BLaER1 treated with 17β-estradiol and CSF1 and Interleukin-3, amounts not matched to agents 10 nM and 100 nM (cell line): ENCODE data around the gene WDFY2.

Experiments used
- H3K27ac ChIP-seq, 11 experiments: shearing (Covaris generic); formaldehyde crosslinking; 2 replicates each; pipeline ENCODE4 v1.8.1; 2022
- H3K27me3 ChIP-seq, 11 experiments: shearing (Covaris generic); formaldehyde crosslinking; 2 replicates each; pipeline ENCODE4 v1.8.1; 2022
- H3K36me3 ChIP-seq, 11 experiments: shearing (Covaris generic); formaldehyde crosslinking; 2 replicates each; pipeline ENCODE4 v1.8.1; 2022
- H3K4me1 ChIP-seq, 10 experiments: shearing (Covaris generic); formaldehyde crosslinking; 2 replicates each; pipeline ENCODE4 v1.8.1; 2022
- H3K4me2 ChIP-seq, 11 experiments: shearing (Covaris generic); formaldehyde crosslinking; 2 replicates each; pipeline ENCODE4 v1.8.1; 2022
- H3K4me3 ChIP-seq, 10 experiments: shearing (Covaris generic); formaldehyde crosslinking; 2 replicates each; pipeline ENCODE4 v1.8.1; 2022
- H3K9ac ChIP-seq, 11 experiments: shearing (Covaris generic); formaldehyde crosslinking; 2 replicates each; pipeline ENCODE4 v1.8.1; 2022
- H3K9me3 ChIP-seq, 11 experiments: shearing (Covaris generic); formaldehyde crosslinking; replicated peaks in 1 of 11; 2 replicates each; pipeline ENCODE4 v1.8.1; 2022
- H4K20me1 ChIP-seq, 11 experiments: shearing (Covaris generic); formaldehyde crosslinking; 2 replicates each; pipeline ENCODE4 v1.8.1; 2022
- Cebpa-rat ChIP-seq, 11 experiments: shearing (Covaris generic); IDR thresholded peaks; 2 replicates each; pipeline ENCODE4 v1.8.1; 2022

The WDFY2 gene

DNA sequence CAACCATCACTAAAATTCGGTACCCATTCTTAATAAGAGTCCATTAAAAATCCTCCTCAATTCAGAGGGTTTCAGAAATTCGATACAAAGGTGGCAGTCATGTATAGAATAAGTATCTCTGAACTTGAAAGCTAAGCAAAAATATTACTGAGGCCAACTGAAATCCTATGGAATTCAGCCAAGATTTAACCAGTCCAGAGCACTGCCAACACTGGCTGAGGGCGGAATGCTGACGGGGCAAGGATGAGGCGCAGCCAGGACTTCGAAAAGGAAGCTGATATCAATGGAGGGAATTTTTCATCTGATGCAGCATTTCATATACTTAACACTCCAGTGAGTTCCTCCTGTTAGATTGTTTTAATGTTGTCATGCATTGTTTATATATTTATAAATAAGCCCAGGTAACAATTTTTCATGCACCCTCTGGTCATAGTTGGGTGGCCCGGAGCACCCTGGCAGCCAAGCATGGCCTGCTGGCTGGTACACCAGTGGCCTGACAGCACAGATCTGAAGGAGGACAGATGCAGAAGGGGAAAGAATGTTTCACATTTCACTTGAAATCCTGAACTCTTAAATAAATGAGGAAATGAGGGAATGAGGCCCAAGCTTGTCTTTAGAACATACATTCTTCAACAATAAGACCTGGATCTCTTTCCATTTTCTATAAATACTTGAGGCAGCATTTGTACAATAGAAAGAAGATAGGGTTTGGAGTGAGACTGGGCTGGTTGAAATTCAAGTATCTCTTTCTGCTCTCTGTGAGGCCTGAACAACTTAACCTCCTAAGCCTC, 41.5 kb downstream of the WDFY2 start:
- TF ChIP-seq Cebpa-rat (IDR thresholded peaks at IDR 0.05): no peak
- peaks cover 7 to 64% (median 11%) of the 10 kb centered on the region in 10 experiments; a peak in 16 of 20 replicates for H3K4me1 ChIP-seq
- peaks cover 0 to 18% (median 7%) of the 10 kb centered on the region in 11 experiments; a peak in 9 of 22 replicates for H3K9me3 ChIP-seq
- H3K27me3 ChIP-seq: no peaks in the 10 kb centered on the region
- peaks cover 4 to 96% (median 43%) of the 10 kb centered on the region in 11 experiments; a peak in 16 of 22 replicates for H4K20me1 ChIP-seq
- peak overlapping the region in 3 of 11 experiments; percentile 59 to 69 (median 66); a peak in 6 of 22 replicates for H3K4me2 ChIP-seq
- H3K9ac ChIP-seq: peak overlapping the region in 2 of 11 experiments; percentile 2 to 19; a peak in 1 of 22 replicates
- H3K27ac ChIP-seq: peak overlapping the region in 2 of 11 experiments; percentile 14 to 20; a peak in 2 of 22 replicates
- peaks cover 0 to 17% (median 0%) of the 10 kb centered on the region in 11 experiments; a peak in 7 of 22 replicates for H3K36me3 ChIP-seq
- no peak overlapping the region for H3K4me3 ChIP-seq

DNA sequence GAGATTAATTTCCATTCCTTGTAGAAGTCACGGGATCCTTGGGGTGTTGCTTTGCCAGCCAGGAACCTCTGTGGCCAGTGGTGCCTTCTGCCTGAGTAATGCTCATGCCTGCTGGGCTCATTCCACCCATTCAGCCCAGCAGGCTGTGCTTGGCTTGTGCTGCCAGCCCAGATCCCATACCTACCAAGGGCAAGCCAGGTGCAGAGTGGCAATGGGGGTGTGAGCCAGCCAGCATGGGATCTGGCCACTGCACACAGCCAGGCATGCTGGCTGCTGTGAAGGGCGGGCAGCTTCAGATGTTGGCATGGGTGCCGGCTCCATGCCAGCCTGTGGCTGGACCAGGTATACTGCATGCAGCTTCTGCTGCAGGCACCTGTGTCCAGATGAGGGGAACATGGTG, 42.5 kb downstream of the WDFY2 start:
- Histone ChIP-seq H3K4me2 (peak overlapping the region in 2 of 11 experiments; percentile 66 to 69; a peak in 4 of 22 replicates), H4K20me1 (peaks cover 4 to 93% (median 38%) of the 10 kb centered on the region in 11 experiments; a peak in 16 of 22 replicates), H3K4me3 (no peak overlapping the region), H3K27ac (no peak overlapping the region), H3K9me3 (peaks cover 0 to 18% (median 7%) of the 10 kb centered on the region in 11 experiments; a peak in 9 of 22 replicates), H3K36me3 (peaks cover 0 to 17% (median 0%) of the 10 kb centered on the region in 11 experiments; a peak in 7 of 22 replicates), H3K4me1 (peaks cover 7 to 71% (median 11%) of the 10 kb centered on the region in 10 experiments; a peak in 16 of 20 replicates), H3K27me3 (no peaks in the 10 kb centered on the region), H3K9ac (no peak overlapping the region)
- TF ChIP-seq Cebpa-rat (IDR thresholded peaks at IDR 0.05): no peak

DNA sequence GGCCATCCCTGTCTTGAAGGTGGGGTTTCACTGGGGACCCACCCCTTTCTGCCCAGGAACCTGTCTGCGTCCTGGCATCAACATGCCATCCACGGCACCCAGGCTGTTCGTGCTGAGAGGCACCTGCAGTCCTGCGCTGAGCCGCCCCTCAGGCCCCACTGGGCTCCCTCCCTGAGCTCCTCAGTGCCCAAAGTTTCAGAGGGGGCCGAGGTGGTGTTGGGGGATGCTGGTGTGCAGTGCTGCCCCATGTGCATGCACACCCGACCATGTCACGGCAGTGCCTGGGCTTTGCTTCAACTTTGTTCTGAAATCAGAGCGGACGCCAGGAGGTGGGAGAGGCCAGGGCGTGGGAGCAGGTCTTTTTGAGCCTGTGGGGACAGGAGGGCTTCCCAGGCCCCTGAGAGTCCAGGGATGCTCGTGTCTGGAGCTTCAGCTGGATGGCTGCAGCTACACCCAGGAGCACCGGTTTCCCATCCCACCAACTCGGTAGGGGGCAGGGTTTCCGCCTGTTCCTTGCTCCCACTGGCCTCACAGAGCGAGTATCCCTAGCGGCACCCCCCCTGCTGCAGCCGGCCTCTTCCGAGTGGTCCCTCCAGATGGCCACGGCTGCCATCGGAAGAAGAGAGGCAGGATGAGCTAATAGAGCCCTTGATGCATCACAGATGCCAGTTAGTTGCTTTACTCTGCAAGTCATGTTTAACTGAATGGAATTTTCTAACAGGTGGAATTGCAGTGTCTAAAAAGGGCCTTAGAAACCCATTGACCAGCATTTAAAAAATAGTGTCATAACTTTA, 44.0 kb downstream of the WDFY2 start:
- Histone ChIP-seq H3K4me2 (no peak overlapping the region), H3K4me3 (no peak overlapping the region), H3K9ac (no peak overlapping the region), H3K4me1 (peaks cover 3 to 81% (median 7%) of the 10 kb centered on the region in 10 experiments; a peak in 16 of 20 replicates), H3K9me3 (peaks cover 0 to 18% (median 7%) of the 10 kb centered on the region in 11 experiments; a peak in 9 of 22 replicates), H4K20me1 (peaks cover 6 to 94% (median 41%) of the 10 kb centered on the region in 11 experiments; a peak in 16 of 22 replicates), H3K27me3 (no peaks in the 10 kb centered on the region), H3K27ac (no peak overlapping the region), H3K36me3 (peaks cover 0 to 17% (median 0%) of the 10 kb centered on the region in 11 experiments; a peak in 7 of 22 replicates)
- no peak for TF ChIP-seq Cebpa-rat (IDR thresholded peaks at IDR 0.05)

DNA sequence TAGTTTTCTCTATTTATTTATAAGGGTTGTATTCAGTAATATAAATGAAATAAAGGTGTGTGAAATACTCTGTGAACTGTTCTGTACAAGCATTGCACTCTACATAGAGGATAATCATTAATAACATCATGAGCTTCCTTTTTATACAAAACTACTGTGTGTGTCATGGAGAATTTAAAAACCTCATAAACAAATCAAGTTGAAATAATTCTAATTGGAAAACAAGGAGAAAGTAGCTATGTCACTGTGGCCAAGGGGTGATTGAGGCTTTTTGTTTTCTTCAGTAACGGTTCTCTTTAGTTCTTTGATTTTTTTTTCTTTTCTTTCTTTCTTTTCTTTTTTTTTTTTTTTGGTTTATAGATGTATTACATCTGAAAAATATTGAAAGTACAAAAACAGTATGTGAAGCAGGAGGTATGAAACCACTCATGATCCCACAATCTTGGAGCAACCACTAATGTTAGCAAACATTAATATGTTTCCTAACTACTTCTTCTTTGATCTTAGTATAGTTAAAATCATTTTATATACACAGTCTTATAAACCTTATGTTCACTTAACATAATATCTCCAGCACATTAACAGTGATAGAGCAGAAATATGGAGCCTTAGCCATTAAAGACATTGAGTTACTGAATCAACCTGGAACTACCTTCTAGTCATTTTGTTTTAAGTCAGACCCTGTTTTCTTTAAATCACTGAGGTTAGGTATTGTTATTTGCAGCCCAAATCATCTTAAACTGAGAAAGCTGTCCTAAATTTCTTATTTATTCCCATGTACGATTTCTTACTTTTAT, 45.4 kb downstream of the WDFY2 start:
- Histone ChIP-seq H3K4me3 (no peak overlapping the region), H3K4me1 (peaks cover 0 to 71% (median 0%) of the 10 kb centered on the region in 10 experiments; a peak in 8 of 20 replicates), H3K9ac (no peak overlapping the region), H3K9me3 (peaks cover 0 to 18% (median 7%) of the 10 kb centered on the region in 11 experiments; a peak in 9 of 22 replicates), H3K36me3 (peaks cover 0 to 17% (median 0%) of the 10 kb centered on the region in 11 experiments; a peak in 7 of 22 replicates), H3K27ac (no peak overlapping the region), H3K27me3 (no peaks in the 10 kb centered on the region), H3K4me2 (no peak overlapping the region), H4K20me1 (peaks cover 5 to 94% (median 36%) of the 10 kb centered on the region in 11 experiments; a peak in 16 of 22 replicates)
- no peak for TF ChIP-seq Cebpa-rat (IDR thresholded peaks at IDR 0.05)

DNA sequence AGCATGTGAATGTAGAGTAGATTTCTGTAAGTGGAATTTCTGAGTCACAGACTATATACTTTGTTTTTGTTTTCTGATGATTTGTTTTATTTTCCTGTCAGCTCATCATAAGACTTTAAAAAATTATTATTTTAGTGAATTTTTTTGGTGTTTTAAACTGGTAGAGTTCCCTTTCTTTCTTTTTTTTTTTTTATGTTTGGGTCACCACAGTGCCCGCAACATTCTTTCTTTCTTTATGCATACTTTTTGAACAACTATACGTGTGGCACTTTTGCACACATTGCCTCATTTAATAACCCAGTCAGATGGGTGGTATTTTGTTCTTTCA, 46.0 kb downstream of the WDFY2 start:
- Histone ChIP-seq H3K27me3 (no peaks in the 10 kb centered on the region), H3K36me3 (peaks cover 0 to 17% (median 0%) of the 10 kb centered on the region in 11 experiments; a peak in 7 of 22 replicates), H3K4me3 (no peak overlapping the region), H3K9me3 (peaks cover 0 to 18% (median 7%) of the 10 kb centered on the region in 11 experiments; a peak in 9 of 22 replicates), H3K9ac (no peak overlapping the region), H3K4me1 (peaks cover 0 to 71% (median 2%) of the 10 kb centered on the region in 10 experiments; a peak in 10 of 20 replicates), H3K4me2 (no peak overlapping the region), H4K20me1 (peaks cover 5 to 94% (median 33%) of the 10 kb centered on the region in 11 experiments; a peak in 15 of 22 replicates), H3K27ac (no peak overlapping the region)
- TF ChIP-seq Cebpa-rat (IDR thresholded peaks at IDR 0.05): no peak

DNA sequence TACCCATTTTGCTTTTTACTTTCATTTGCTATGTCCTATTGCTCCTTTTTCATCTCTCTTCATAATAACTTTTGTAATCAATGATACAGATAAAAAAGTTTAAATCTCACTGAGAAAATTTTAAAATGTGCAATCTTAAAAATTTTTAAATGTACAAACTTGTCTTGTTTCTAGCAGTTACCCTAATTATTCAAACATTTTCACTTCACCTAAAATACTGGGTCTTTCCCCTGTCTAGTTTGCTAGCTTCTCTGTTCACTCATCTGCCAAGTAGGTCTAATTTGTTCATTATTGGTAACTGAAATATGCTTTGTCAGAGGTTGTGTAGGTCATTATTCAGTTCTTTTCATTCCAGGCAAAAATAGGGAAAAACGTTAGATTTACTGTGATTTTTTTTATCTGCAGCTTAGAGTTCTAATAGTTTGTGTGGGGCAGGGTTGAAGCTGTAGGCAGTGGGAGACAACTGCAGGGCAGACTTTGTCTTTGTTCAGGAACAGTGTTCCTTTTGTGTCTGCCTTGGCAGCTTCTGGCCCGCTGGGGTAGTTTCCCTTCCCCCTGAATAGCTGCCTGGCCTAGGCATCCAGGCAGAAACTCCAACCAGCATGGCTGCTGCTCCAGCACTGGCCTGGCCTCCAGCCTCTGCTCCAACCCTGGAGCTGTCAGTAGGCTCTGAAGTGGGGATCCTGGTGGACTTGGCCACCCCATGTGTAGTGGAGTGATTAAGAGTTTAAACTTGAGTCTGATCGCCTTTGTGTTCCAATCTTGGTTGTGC, 48.5 kb downstream of the WDFY2 start:
- Histone ChIP-seq H3K36me3 (peaks cover 0 to 7% (median 0%) of the 10 kb centered on the region in 11 experiments; a peak in 2 of 22 replicates), H3K4me2 (peak overlapping the region in 3 of 11 experiments; percentile 8 to 51 (median 39); a peak in 5 of 22 replicates), H3K27ac (no peak overlapping the region), H3K4me1 (peaks cover 0 to 54% (median 3%) of the 10 kb centered on the region in 10 experiments; a peak in 10 of 20 replicates), H3K9me3 (peaks cover 0 to 8% (median 3%) of the 10 kb centered on the region in 11 experiments; a peak in 9 of 22 replicates), H3K4me3 (no peak overlapping the region), H3K27me3 (no peaks in the 10 kb centered on the region), H3K9ac (no peak overlapping the region), H4K20me1 (peaks cover 5 to 94% (median 24%) of the 10 kb centered on the region in 11 experiments; a peak in 14 of 22 replicates)
- TF ChIP-seq Cebpa-rat (IDR thresholded peaks at IDR 0.05): no peak

DNA sequence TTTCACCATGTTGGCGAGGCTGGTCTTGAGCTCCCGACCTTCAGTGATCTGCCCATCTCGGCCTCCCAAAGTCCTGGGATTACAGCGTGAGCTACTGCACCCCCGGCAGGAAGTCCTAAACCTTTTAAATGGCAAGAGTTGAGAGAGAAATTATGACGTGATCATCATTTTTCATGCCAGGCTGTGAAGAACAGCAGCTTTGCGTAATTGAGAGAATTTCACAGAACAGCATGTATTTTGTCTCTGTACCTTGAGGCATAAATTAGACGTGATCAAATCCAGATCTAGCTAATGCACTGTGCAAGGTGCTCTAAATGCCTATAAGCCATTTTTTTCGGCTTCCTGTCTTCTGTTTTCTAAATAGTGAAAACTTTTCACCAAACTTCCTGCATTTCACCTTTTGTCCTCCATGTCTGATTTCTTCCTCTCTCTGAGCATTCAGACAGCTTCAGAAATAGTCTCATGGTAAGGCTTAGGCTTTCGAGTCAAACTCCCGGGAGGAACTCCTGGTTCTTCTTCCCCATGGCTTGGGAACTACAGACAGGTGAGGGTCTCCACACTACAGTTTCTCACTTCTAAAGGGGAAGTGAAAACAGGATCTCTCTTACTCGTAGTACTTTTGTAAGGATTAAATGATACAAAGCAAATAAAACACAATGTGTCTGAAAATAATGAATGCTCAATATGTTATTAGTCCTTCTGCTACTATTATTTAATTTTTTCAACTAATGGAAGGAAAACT, 51.0 kb downstream of the WDFY2 start:
- TF ChIP-seq Cebpa-rat (IDR thresholded peaks at IDR 0.05): no peak
- Histone ChIP-seq H3K9me3 (no peaks in the 10 kb centered on the region), H3K27me3 (no peaks in the 10 kb centered on the region), H3K9ac (no peak overlapping the region; a peak in 1 of 22 replicates), H3K27ac (no peak overlapping the region), H3K4me1 (peaks cover 0 to 49% (median 3%) of the 10 kb centered on the region in 10 experiments; a peak in 10 of 20 replicates), H4K20me1 (peaks cover 0 to 91% (median 18%) of the 10 kb centered on the region in 11 experiments; a peak in 12 of 22 replicates), H3K4me2 (peak overlapping the region in 3 of 11 experiments; percentile 34 to 54 (median 41); a peak in 6 of 22 replicates), H3K36me3 (no peaks in the 10 kb centered on the region), H3K4me3 (no peak overlapping the region)
